K562 (cell line): Measurements from ENCODE around the gene RGS6. TPM values are rescaled to one million over a fixed set of nuclear protein-coding genes. Genes with fewer than 3 reads are reported as not detected.

Source experiments
- ATAC-seq: fragments of 200-7000 bp; cut with Tn5 transposase; 3 replicates; pipeline ENCODE4 v1.9.1; 2020; ENCODE audit warnings: moderate library complexity
- BruUV-seq: library from RNA; stranded (reverse); fragments of 400-500 nt; replicated peaks from 2 replicates; lab custom pipeline; 2021; lab: Mats Ljungman, UMichigan
- CTCF ChIA-PET: fragments of 300-600 bp; formaldehyde crosslinking; extraction: SDS; loops from one replicate; lab custom pipeline; 2021; ENCODE audit warnings: low intra/inter-chr PET ratio; lab: Yijun Ruan, JAX
- POLR2A ChIA-PET: fragments of 300-600, 350-650 bp; sonication (Branson Sonifier 250); formaldehyde crosslinking; extraction: SDS; loops from one replicate; lab custom pipeline; 2021; ENCODE audit warnings: antibody characterized with exemption, inconsistent platforms; lab: Yijun Ruan, JAX
- DNase-seq, 4 experiments: peaks; one replicate each; pipeline versions ENCODE4 v3.0.0 to v3.0.0-alpha.2; 2011 to 2018; ENCODE audit warnings: low spot score in 3 of 4, mixed read lengths in 3 of 4; ENCODE audit errors: extremely low read depth in 1 of 4
- FAIRE-seq: peaks from 2 replicates; lab custom pipeline; 2011; peaks lifted over from hg19 to GRCh38; lab: Jason Lieb, UNC
- H2AFZ ChIP-seq: 2 replicates; pipeline ENCODE4 v1.6.0; 2011; ENCODE audit warnings: low read depth, low read length, control low read depth, inconsistent platforms
- H3K27ac ChIP-seq: fragments of 200-600 bp; 3 replicates; pipeline ENCODE4 v1.8.0; 2011; ENCODE audit warnings: low read depth, mild to moderate bottlenecking, control low read depth, inconsistent platforms, low read length, moderate library complexity, mixed read lengths; ENCODE audit errors: extremely low read depth
- H3K27me3 ChIP-seq, 2 experiments: fragments of 300-600 bp in 1 of 2; 2 replicates in 1 of 2; 3 replicates in 1 of 2; pipeline versions ENCODE4 v1.6.0 to v1.8.0; 2011; ENCODE audit warnings: inconsistent platforms in 2 of 2, low read length in 2 of 2, mild to moderate bottlenecking in 1 of 2, mixed read lengths in 1 of 2, moderate library complexity in 1 of 2; ENCODE audit not compliant: control insufficient read depth in 2 of 2, insufficient read depth in 2 of 2
- H3K36me3 ChIP-seq: fragments of 300-600 bp; 3 replicates; pipeline ENCODE4 v1.8.0; 2011; ENCODE audit warnings: mild to moderate bottlenecking, low read length, inconsistent platforms; ENCODE audit not compliant: control insufficient read depth, insufficient read depth
- H3K4me1 ChIP-seq, 2 experiments: fragments of 200-600 bp in 1 of 2; replicated peaks in 1 of 2; 2 replicates in 1 of 2; 3 replicates in 1 of 2; pipeline versions ENCODE4 v1.5.1 to v1.8.0; 2011; ENCODE audit warnings: inconsistent platforms in 2 of 2, low read length in 2 of 2, mild to moderate bottlenecking in 1 of 2, mixed read lengths in 1 of 2, moderate library complexity in 1 of 2; ENCODE audit not compliant: control insufficient read depth in 2 of 2, insufficient read depth in 2 of 2
- H3K4me2 ChIP-seq: 2 replicates; pipeline ENCODE4 v1.6.1; 2011; ENCODE audit warnings: low read length, control low read depth, inconsistent platforms, mixed read lengths; ENCODE audit not compliant: insufficient read depth
- H3K4me3 ChIP-seq: fragments of 200-600 bp; sonication (generic), shearing (Covaris generic); 2 replicates; pipeline ENCODE4 v1.5.1; 2016; ENCODE audit warnings: control low read depth, inconsistent platforms
- H3K79me2 ChIP-seq: fragments of 200-600 bp; 3 replicates; pipeline ENCODE4 v1.8.0; 2011; ENCODE audit warnings: low read length, inconsistent platforms; ENCODE audit not compliant: control insufficient read depth, insufficient read depth
- H3K9ac ChIP-seq, 2 experiments: 2 replicates each; pipeline versions ENCODE4 v1.6.0 to v1.6.1; 2011; ENCODE audit warnings: low read depth in 2 of 2, low read length in 2 of 2, control low read depth in 1 of 2, inconsistent platforms in 1 of 2, mild to moderate bottlenecking in 1 of 2, mixed read lengths in 1 of 2; ENCODE audit not compliant: insufficient read depth in 1 of 2
- H3K9me1 ChIP-seq: one replicate; pipeline ENCODE4 v1.6.0; 2011; ENCODE audit warnings: inconsistent platforms, mild to moderate bottlenecking, low read length, moderate library complexity; ENCODE audit not compliant: control insufficient read depth, insufficient read depth
- H3K9me3 ChIP-seq: replicated peaks from 2 replicates; pipeline ENCODE4 v1.5.1; 2011; ENCODE audit warnings: low read depth, low read length, inconsistent platforms; ENCODE audit not compliant: control insufficient read depth, insufficient read depth
- H4K20me1 ChIP-seq: replicated peaks from 2 replicates; pipeline ENCODE4 v1.6.1; 2011; ENCODE audit warnings: low read length, inconsistent platforms, mixed read lengths; ENCODE audit not compliant: control insufficient read depth, insufficient read depth
- ATF4 ChIP-seq: fragments of 450-650 bp; formaldehyde crosslinking; IDR thresholded peaks from 2 replicates; pipeline ENCODE4 v1.4.0; 2022; ENCODE audit warnings: mild to moderate bottlenecking, moderate library complexity
- FUS ChIP-seq: fragments of 200-400 bp; formaldehyde crosslinking; optimal IDR thresholded peaks from 2 replicates; pipeline ENCODE3; 2017; ENCODE audit warnings: low read depth, low read length
- MTA3 ChIP-seq: fragments of 450-650 bp; formaldehyde crosslinking; IDR thresholded peaks from 2 replicates; pipeline ENCODE4 v1.6.1; 2017; ENCODE audit warnings: mild to moderate bottlenecking, borderline replicate concordance
- MXI1 ChIP-seq: IDR thresholded peaks from 2 replicates; pipeline ENCODE4 v1.6.1; 2011; ENCODE audit warnings: low read depth, mild to moderate bottlenecking, improper control_type of control experiment, low read length
- NEUROD1 ChIP-seq: fragments of 150-350 bp; IDR thresholded peaks from 2 replicates; pipeline ENCODE4 v1.6.1; 2014; ENCODE audit warnings: borderline replicate concordance, low read length, low read depth; ENCODE audit not compliant: partially characterized antibody
- RB1 ChIP-seq: fragments of 450-650 bp; IDR thresholded peaks from 2 replicates; pipeline ENCODE4 v1.6.1; 2017; ENCODE audit warnings: low read depth, mild to moderate bottlenecking
- SRF ChIP-seq, 2 experiments: fragments of 250-450, 450-650 bp in 1 of 2; sonication (Bioruptor Pico) in 1 of 2; sonication (generic) in 1 of 2; formaldehyde crosslinking; IDR thresholded peaks; 2 replicates each; pipeline versions ENCODE4 v1.5.0 to v1.5.1; 2020 to 2022; ENCODE audit warnings: mild to moderate bottlenecking in 1 of 2, missing genetic modification reagents in 1 of 2
- ZC3H8 ChIP-seq: fragments of 450-650 bp; IDR thresholded peaks from 2 replicates; pipeline ENCODE4 v1.6.1; 2017
- ZEB2 ChIP-seq: fragments of 450-650 bp; IDR thresholded peaks from 2 replicates; pipeline ENCODE4 v1.6.1; 2016
- ZNF143 ChIP-seq: sonication (generic); formaldehyde crosslinking; IDR thresholded peaks from 2 replicates; pipeline ENCODE4 v1.9.0; 2022; ENCODE audit warnings: mild to moderate bottlenecking, missing genetic modification reagents
- WGBS: fragments of 100-300 bp; shearing (Covaris generic); methylation state at CpG from one replicate; pipeline ENCODE4 v1.1.6; 2016; ENCODE audit warnings: low coverage, mixed read lengths; ENCODE audit not compliant: insufficient coverage; ENCODE audit errors: missing lambda C conversion rate; 5-methylcytosine and 5-hydroxymethylcytosine counted together
- in situ Hi-C: fragments of 300-500 bp; cut with MboI; formaldehyde crosslinking; loops from 4 replicates; pipeline ENCODE4 v1.15.0; 2018; ENCODE audit warnings: inconsistent platforms, mixed read lengths
- intact Hi-C: fragments of 100-400 bp; cut with micrococcal nuclease; formaldehyde crosslinking; loops from 2 replicates; pipeline ENCODE4 v1.14.2; 2022
- polyA plus RNA-seq, 8 experiments: library from polyadenylated mRNA; depleted of rRNA in 4 of 8; stranded (reverse) in 5 of 8; unstranded in 3 of 8; fragments of >200 nt; fragmentation: Nextera tagmentation in 2 of 8; fragmentation: Illumina TruSeq in 1 of 8; extraction: Ambion mirVana in 2 of 8; extraction: Trizol in 1 of 8; gene quantifications; 2 replicates each; pipeline versions ENCODE4 v1.2.1 to v1.2.3, GENCODE V29; 2011 to 2014; ENCODE audit warnings: inconsistent platforms in 1 of 8, missing spikeins in 1 of 8
- total RNA-seq, 7 experiments: library from RNA; depleted of rRNA in 6 of 7; stranded (reverse); fragments of >200 nt in 6 of 7; fragmentation: Illumina TruSeq in 2 of 7; extraction: Trizol in 2 of 7; gene quantifications; 2 replicates each; pipeline versions ENCODE4 v1.2.1 to v1.2.3, GENCODE V29; 2011 to 2021; ENCODE audit warnings: low replicate concordance in 1 of 7

Gene RGS6
- total and polyA plus RNA-seq, 9 of the 15 experiments (the other 6 are each of a cell fraction or from before 2014, with no cell fraction given), result not detected

GRCh38 chr14:72142328-72142727 is 210.1 kb downstream of the RGS6 start:
- in situ Hi-C loops (no loop called here), intact Hi-C loops (no loop called here)
- ChIA-PET CTCF (no interaction called here), POLR2A (no interaction called here)
- Histone ChIP-seq H3K4me3 (no peak overlapping the region), H3K27ac (no peak overlapping the region), H3K4me1 (no peaks in the 10 kb centered on the region), H3K9me1 (no peaks in the 10 kb centered on the region), H3K36me3 (no peaks in the 10 kb centered on the region), H2AFZ (no peak overlapping the region), H3K9me3 (no peaks in the 10 kb centered on the region), H3K9ac (no peak overlapping the region), H3K4me2 (no peak overlapping the region), H3K27me3 (no peaks in the 10 kb centered on the region), H4K20me1 (no peaks in the 10 kb centered on the region), H3K79me2 (no peaks in the 10 kb centered on the region)
- FAIRE-seq, result no peak
- WGBS, result 0% methylated on average over 2 of the region's 2 CpGs
- BruUV-seq, result no TSS peak
- DNase-seq, result no peak
- no peak for ATAC-seq
- TF ChIP-seq SRF (CRISPR knock-in tag; IDR thresholded peaks at IDR 0.05), result no peak
- no peak for TF ChIP-seq MTA3
- no peak for TF ChIP-seq ZEB2
- TF ChIP-seq MXI1, result no peak
- no peak for TF ChIP-seq FUS
- no peak for TF ChIP-seq ZC3H8
- no peak for TF ChIP-seq ATF4 (CRISPR knock-in tag)
- no peak for TF ChIP-seq NEUROD1
- no peak for TF ChIP-seq ZNF143
- no peak for TF ChIP-seq RB1
